Measurements from ENCODE around the gene OR4C45.
"Not testable (repeated sequence)": the region's sequence is repeated elsewhere in the genome, so short reads cannot be mapped to it uniquely, and the experiment has no call there.

OR4C45 gene

DNA sequence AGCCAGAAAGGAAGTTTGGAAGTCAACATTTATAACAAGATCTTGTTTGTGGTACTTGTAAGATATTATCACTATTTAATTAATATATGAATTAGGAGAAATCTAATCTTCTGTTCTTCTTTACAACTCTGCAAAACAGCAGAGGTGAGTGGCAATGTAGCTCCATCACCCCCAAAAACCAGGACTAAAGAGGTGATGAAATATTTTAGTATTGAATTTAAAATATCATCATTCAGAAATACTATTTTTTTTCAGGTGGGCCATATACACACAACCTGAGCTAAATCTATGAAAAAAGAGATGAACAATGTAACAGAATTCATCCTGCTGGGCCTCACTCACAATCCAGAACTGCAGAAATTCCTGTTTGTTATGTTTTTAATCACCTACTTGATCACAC, at the start of gene OR4C45:
Gene OR4C45, plus strand, starts transcription at position 301 of the 400 bp plus-strand sequence.
- no peak for DNase-seq (ENCODE audit: low spot score)

DNA sequence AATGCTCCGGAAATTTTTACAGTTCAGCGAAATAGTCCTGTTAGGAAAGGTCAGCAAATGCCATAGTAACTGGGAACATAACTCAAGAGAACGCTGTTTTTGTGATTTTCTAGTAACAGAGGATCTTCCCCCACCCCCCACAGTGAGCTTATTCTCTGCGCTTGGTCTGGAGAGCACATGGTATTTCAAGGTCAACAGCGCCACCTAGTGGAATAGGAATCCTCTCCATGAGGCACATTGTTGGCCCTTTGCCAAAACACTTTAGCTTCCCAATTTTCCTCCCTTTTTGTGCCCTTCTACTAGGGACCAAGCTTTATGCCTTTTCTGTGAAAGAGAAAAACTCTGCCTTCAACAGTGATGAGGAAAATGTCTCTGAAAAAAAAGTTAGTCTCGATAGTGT, 37.1 kb upstream of the OR4C45 start:
- DNase-seq (ENCODE audit: low spot score), result peak; percentile 70

DNA sequence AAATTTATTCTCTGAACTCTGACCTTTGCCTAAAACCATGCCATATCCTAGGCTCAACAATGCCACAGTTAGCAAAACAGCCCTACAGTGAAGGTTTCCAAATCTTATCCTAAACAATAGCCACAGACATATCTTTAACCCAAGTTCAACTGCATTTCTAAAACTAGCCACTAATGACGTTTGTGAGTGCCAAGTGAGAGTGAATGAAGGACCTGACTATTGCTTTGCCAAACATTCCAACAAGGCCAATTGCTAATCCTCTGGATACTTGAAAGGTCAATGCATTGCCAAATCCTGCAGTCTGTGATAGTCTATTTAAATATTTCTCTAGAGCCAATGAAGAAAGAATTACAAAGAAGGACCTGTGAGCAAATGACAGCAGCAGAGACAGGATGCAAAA, 2.5 kb upstream of the OR4C45 start:
- DNase-seq (ENCODE audit: low spot score), result no peak

DNA sequence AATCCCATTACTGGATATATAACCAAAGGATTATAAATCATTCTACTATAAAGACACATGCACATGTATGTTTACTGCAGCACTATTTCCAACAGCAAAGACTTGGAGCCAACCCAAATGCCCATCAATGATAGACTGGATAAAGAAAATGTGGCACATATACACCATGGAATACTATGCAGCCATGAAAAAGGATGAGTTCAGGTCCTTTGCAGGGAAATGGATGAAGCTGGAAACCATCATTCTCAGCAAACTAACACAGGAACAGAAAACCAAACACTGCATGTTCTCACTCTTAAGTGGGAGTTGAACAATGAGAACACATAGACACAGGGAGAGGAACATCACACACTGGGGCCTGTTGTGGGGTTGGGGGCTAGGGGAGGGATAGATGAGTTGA, 3.6 kb downstream of the OR4C45 start:
- not testable (repeated sequence) for DNase-seq (ENCODE audit: low spot score)

DNA sequence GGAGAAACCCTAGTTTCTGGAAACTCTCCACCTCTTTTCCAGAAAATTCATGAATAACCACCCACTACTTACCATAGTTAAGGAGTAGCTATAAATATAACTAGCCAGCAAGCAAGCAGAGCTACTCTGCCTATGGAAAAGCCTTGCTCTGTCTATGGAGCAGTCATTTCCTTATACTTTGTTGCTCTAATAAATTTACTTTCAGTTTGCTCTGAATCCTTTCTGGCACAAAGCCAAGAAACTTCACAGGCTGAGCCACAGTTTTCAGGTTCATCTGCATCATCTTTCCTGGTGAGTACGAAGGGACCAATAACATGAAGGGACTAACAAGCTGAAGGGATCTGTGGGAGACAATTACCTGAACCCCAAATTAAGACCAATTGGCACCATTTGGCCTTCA, 4.6 kb downstream of the OR4C45 start:
- DNase-seq (ENCODE audit: low spot score), result no peak

DNA sequence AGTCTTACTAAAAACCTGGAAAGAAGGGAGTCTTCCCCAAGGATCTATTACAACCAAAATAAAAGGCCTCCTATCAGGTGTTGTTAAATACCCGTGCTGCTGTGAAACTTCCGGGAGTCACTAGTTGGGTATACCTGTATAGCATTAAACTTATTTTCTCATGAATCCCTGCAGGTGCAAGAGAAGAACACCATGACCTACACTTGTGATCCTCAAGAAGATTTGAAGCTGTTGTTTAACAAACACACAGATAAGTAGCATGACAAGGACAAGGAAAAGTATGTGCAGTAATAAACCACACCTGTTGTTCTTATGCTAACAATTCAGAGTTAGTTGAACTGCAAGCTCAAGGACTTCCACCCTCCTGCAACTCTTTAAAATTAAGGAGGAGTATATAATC, 12.0 kb downstream of the OR4C45 start:
- DNase-seq (ENCODE audit: low spot score), result no peak

DNA sequence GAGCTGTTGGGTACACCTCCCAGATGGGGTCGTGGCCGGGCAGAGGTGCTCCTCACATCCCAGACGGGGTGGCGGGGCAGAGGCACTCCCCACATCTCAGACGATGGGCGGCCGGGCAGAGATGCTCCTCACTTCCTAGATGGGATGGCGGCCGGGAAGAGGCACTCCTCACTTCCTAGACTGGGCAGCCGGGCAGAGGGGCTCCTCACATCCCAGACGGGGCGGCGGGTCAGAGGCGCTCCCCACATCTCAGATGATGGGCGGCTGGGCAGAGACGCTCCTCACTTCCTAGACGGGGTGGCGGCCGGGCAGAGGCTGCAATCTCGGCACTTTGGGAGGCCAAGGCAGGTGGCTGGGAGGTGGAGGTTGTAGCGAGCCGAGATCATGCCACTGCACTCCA, 30.4 kb downstream of the OR4C45 start:
- DNase-seq (ENCODE audit: low spot score), result not testable (repeated sequence)

DNA sequence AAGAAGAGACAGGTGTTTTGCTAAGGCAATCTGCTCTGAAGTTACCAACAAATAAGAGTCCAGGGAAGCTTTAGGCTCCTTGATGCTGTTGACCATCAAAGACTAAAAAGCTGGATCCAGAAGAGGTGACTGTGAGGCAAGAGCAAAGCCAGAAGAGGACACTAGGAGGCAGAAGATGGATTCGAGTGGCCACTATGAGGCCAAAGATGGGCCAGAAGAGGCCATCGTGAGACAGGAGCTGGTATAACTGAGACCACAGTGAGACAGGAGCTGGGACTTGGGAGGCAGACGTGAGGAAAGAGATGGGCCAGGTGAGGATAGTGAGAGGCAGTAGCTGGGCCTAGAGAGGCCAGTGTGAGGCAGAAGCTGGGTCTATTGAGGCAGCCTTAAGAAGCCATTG, 37.7 kb downstream of the OR4C45 start:
- DNase-seq (ENCODE audit: low spot score), result no peak

DNA sequence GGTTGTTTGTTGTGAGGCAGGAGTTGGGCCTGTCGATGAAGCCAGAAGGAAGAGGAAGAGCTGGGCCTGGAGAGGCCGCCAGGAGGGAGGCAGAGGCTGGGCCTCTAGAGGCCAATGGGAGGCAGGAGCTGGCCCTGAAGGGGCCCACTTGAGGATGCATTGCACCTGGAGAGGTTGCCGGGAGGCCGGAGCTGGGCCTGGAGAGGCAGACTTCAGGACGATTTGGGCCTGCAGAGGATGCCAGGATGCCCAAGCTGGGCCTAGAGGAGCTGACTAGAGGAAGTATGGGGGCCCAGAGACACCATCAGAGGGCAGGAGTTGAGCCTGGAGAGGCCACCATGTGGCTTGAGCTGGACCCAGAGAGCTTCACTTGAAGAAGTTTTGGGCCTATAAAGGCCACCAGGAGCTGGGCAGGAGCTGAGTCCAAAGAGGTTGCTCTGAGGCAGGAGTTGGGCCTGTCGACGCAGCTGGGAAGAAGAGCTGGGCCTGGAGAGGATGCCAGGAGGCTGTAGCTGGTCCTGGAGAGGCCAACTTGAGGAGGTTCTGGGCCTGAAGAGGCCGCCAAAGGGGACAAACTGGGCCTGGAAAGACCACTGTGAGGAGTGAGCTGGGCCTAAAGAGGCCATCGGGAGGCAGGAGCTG, 39.0 kb downstream of the OR4C45 start:
- no peak for DNase-seq (ENCODE audit: low spot score)

DNA sequence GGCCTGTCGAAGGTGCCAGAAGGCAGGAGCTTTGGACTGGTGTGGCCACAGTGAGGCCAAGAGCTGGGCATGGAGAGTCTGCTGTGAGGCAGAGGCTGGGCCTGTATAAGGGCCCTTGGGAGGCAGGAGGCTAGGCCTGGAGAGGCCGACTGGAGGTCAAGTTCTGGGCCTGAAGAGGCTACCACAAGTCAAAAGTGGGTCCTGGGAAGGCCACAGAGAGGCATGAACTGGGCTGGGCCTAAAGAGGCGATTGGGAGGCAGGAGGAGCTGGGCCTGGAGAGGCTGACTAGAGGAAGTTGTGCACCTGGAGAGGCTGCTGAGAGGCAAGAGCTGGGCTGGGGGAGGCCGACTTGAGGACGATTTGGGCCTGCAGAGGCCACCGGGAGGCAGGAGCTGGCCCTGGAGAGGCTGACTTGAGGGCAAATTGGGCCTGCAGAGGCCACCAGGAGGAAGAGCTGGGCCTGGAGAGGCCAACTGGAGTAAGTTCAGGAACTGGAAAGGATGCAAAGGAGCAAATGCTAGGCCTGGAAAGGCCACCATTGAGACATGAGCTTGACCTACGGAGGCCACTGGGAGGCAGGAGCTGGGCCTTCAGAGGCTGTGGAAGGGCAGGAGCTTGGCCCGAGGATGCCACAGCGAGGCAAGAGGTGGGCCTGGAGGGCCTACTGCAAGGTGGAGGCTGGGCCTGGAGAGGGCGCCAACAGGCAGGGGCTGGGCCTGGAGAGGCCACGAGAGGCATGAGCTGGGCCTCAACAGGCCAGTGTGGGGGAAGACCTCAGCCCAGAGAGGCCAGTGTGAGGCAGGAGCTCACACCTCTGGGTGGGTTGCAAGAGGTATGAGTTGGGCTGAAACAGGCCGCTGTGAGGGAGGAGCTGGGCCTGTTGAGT, 39.8 kb downstream of the OR4C45 start:
- no peak for DNase-seq (ENCODE audit: low spot score)

DNA sequence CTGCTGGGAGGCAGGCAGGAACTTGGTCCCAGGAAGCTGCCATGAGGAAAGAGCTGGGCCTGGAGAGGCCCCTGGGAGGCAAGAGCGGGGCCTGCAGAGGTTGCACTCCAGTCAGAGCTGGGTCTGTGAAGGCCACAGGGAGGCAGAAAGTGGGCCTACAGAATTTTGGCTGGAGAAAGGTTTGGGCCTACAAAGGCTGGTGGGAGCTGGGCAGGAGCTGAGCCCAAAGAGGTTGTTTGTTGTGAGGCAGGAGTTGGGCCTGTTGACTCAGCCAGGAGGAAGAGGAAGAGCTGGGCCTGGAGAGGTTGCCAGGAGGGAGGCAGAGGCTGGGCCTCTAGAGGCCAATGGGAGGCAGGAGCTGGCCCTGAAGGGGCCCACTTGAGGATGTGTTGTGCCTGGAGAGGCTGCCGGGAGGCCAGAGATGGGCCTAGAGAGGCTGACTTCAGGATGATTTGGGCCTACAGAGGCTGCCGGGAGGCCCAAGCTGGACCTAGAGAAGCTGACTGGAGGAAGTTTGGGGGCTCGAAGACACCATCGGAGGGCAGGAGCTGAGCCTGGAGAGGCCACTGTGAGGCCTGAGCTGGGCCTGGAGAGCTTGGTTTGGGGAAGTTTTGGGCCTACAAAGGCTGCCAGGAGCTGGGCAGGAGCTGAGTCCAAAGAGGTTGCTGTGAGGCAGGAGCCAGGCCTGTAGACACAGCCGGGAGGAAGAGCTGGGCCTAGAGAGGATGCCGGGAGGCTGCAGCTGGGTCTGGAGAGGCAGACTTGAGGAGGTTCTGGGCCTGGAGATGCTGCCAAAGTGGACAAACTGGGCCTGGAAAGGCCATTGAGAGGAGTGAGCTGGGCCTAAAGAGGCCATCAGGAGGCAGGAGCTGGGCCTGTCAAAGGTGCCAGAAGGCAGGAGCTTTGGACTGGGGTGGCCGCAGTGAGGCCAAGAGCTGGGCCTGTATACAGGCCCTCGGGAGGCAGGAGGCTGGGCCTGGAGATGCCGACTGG, 40.7 kb downstream of the OR4C45 start:
- no peak for DNase-seq (ENCODE audit: low spot score)

DNA sequence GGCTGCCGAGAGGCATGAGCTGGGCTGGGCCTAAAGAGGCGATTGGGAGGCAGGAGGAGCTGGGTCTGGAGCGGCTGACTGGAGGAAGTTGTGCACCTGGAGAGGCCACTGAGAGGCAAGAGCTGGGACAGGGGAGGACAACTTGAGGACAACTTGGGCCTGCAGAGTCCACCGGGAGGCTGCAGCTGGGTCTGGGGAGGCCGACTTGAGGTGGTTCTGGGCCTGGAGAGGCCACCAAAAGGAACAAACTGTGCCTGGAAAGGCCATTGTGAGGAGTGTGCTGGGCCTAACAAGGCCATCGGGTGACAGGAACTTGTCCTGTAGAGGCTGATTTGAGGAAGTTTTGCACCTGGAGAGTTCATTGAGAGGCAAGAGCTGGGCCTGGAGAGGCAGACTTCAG, 41.5 kb downstream of the OR4C45 start:
- DNase-seq (ENCODE audit: low spot score), result no peak

DNA sequence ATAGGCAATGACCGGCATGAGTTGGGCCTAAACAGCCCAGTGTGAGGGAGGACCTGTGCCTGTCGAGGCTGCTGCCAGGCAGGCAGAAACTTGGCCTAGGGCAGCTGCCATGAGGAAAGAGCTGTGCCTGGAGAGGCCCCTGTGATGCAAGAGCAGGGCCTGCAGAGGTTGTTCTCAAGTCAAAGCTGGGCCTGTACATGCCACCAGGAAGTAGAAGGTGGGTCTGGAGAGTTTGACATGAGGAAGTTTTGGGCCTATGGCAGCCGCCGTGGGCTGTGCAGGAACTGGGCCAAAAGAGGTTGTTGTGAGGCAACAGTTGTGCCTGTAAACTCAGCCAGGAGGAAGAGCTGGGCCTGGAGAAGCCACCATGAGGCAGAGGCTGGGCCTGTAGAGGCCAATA, 43.2 kb downstream of the OR4C45 start:
- no peak for DNase-seq (ENCODE audit: low spot score)

DNA sequence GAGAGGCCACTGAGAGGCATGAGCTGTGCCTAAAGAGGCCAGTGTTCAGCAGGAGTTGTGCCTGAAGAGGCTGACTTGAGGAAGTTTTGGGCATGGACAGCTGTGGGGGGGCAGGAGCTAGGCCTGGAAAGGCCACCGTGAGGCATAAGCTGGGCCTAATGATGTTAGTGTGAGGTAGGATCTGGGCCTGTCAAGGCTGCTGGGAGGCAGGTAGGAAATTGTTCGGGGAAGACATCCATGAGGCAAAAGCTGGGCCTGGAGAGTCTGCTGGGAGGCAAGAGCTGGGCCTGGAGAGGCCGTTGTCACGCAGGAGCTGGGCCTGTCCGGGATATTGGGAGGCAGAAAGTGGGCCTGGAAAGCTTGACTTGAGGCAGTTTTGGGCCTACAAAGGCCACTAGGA, 44.9 kb downstream of the OR4C45 start:
- DNase-seq (ENCODE audit: low spot score), result no peak

DNA sequence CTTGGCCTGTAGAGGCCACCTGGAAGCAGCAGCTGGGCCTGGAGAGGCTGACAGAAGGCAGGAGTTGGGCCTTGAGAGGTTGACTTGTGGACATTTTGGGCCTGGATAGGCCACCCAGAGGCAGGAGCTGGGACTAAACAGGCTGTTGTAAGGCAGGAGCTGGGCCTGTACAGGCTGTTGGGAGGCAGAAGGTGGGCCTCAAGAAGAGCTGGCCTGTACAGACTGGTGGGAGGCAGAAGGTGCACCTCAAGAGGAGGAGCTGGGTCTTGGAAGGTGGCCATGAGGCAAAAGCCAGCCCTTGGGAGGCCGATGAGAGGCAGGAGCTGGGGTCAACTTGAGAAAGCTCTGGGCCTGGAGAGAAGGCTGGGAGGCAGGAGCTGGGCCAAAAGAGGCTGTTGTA, 45.3 kb downstream of the OR4C45 start:
- DNase-seq (ENCODE audit: low spot score), result no peak

DNA sequence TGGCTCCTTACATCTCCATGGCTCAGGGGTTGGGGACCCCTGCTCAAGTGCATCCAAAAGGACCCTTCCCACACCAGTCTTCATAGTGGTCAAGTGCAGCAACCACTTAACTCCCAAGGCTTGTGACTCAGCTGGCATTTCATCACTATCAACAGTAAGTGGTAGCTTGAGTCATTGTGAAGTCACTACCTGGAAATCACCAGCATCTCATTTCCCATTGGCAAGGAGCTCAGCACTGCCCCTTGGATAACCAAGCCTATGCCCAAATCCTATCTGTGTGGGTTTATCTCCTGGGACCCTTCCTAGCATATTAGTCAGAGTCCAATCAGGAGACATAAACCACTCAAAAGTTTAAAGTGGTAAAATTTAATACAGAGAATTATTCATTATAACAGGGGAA, 46.3 kb downstream of the OR4C45 start:
- DNase-seq (ENCODE audit: low spot score), result not testable (repeated sequence)

DNA sequence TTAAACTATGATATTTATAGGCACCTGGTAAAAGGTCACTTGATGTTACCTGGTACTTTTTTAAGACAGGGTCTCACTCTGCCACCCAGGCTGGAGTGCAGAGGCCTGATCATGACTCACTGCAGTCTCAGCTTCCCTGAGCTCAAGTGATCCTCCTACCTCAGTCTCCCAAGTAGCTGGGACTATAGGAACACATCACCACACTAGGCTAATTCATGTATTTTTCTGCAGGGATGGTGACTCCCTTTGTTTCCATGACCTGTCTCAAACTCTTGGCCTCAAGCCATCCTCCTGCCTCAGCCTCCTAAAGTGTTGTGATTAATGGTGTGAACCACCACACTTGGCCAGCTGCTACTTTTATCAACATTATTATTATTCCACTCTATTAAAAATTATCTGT, 47.6 kb downstream of the OR4C45 start:
- no peak for DNase-seq (ENCODE audit: low spot score)

Measured in activated CD4-positive, alpha-beta T cell treated with anti-CD3 and anti-CD28 coated beads, Interleukin-2, Interleukin-4, amounts not matched to agents 100 ng/mL and 50 ng/mL, durations not matched to agents 16 hours and 8 hours (primary cell).